Natural killer cell (primary cell): ENCODE data around the gene CREBBP. TPM values are rescaled to one million over a fixed set of nuclear protein-coding genes. Genes with fewer than 3 reads are reported as not detected.
"Not testable (repeated sequence)": the region's sequence is repeated elsewhere in the genome, so short reads cannot be mapped to it uniquely, and the experiment has no call there.

Source experiments
- ATAC-seq, 3 donors: fragments of 150-1000 bp in 2 of 3; fragments of 200-7000 bp in 1 of 3; cut with Tn5 transposase; 1 replicate in 1 of 3; 2 replicates in 2 of 3; pipeline ENCODE4 v1.10.0; 2021; ENCODE audit warnings: mild to moderate bottlenecking in 2 of 3, moderate library complexity in 2 of 3
- DNase-seq, 2 donors: peaks; one replicate each; pipeline versions ENCODE4 v3.0.0 to v3.0.0-alpha.2; 2013 to 2021; ENCODE audit warnings: mixed read lengths in 1 of 2
- H3K27ac ChIP-seq: one replicate; pipeline ENCODE4 v1.5.1; 2013; ENCODE audit warnings: mild to moderate bottlenecking, low read length
- H3K27me3 ChIP-seq: one replicate; pipeline ENCODE4 v1.6.1; 2013; ENCODE audit warnings: low read length; ENCODE audit not compliant: control insufficient read depth, insufficient read depth
- H3K36me3 ChIP-seq: one replicate; pipeline ENCODE4 v1.6.1; 2013; ENCODE audit warnings: low read length; ENCODE audit not compliant: control insufficient read depth, insufficient read depth
- H3K4me1 ChIP-seq: one replicate; pipeline ENCODE4 v1.6.1; 2013; ENCODE audit warnings: low read length; ENCODE audit not compliant: control insufficient read depth, insufficient read depth
- H3K4me3 ChIP-seq: one replicate; pipeline ENCODE4 v1.5.1; 2013; ENCODE audit warnings: low read length
- H3K9me3 ChIP-seq: one replicate; pipeline ENCODE4 v1.6.1; 2013; ENCODE audit warnings: low read length; ENCODE audit not compliant: control insufficient read depth, insufficient read depth
- H3K27ac Mint-ChIP-seq, 2 donors: one replicate each; pipeline ENCODE4 v1.8.0; 2022; ENCODE audit warnings: mild to moderate bottlenecking in 2 of 2, mixed read lengths in 2 of 2, moderate library complexity in 1 of 2
- H3K27me3 Mint-ChIP-seq, 2 donors: one replicate each; pipeline ENCODE4 v1.8.0; 2022; ENCODE audit warnings: low read depth in 2 of 2, mixed read lengths in 2 of 2
- H3K36me3 Mint-ChIP-seq: one replicate; pipeline ENCODE4 v1.8.0; 2022; ENCODE audit warnings: mixed read lengths
- H3K4me1 Mint-ChIP-seq, 2 donors: one replicate each; pipeline ENCODE4 v1.8.0; 2022; ENCODE audit warnings: mixed read lengths in 2 of 2
- H3K4me3 Mint-ChIP-seq: one replicate; pipeline ENCODE4 v1.8.0; 2022; ENCODE audit warnings: mild to moderate bottlenecking, moderate library complexity, mixed read lengths
- H3K9me3 Mint-ChIP-seq, 2 donors: one replicate each; pipeline ENCODE4 v1.8.0; 2022; ENCODE audit warnings: mixed read lengths in 2 of 2
- WGBS: methylation state at CpG from one replicate; pipeline ENCODE4 v1.1.7; 2013; ENCODE audit warnings: missing lambda C conversion rate; ENCODE audit not compliant: insufficient coverage; 5-methylcytosine and 5-hydroxymethylcytosine counted together
- intact Hi-C: fragments of 100-400 bp; cut with micrococcal nuclease; formaldehyde crosslinking; loops from one replicate; pipeline ENCODE4 v1.14.2; 2022
- total RNA-seq, 4 donors: library from RNA; stranded (reverse); fragments of 120-200 nt in 1 of 4; gene quantifications; one replicate each; pipeline versions ENCODE4 v1.2.3 to v1.2.4, GENCODE V29; 2013 to 2022
- TF ChIP-seq, protein P1 (sequence below): fragments of 200-600 bp; IDR thresholded peaks from one replicate; pipeline ENCODE4 v1.8.0; 2022; ENCODE audit warnings: antibody characterized with exemption

Gene CREBBP
- total RNA-seq, 3 donors from 2014 or later (not counting 1 experiment from before 2014, with no cell fraction given): 197 to 234 (median 224) TPM

- H3K9me3 ChIP-seq: peaks cover 6% of the 10 kb centered on the region
- Mint-ChIP-seq H3K27ac (no peak overlapping the region), H3K36me3 (no peaks in the 10 kb centered on the region), H3K4me3 (no peak overlapping the region), H3K4me1 (no peaks in the 10 kb centered on the region), H3K9me3 (no peaks in the 10 kb centered on the region), H3K27me3 (peaks cover 5 to 8% of the 10 kb centered on the region in 2 donors)
- no peak overlapping the region for H3K4me3 ChIP-seq
- no peaks in the 10 kb centered on the region for H3K36me3 ChIP-seq
- intact Hi-C loops: no loop called here
- no peak overlapping the region for H3K27ac ChIP-seq
- WGBS: 90% methylated on average over 6 of the region's 6 CpGs
- no peaks in the 10 kb centered on the region for H3K27me3 ChIP-seq
- TF ChIP-seq, protein P1, sequence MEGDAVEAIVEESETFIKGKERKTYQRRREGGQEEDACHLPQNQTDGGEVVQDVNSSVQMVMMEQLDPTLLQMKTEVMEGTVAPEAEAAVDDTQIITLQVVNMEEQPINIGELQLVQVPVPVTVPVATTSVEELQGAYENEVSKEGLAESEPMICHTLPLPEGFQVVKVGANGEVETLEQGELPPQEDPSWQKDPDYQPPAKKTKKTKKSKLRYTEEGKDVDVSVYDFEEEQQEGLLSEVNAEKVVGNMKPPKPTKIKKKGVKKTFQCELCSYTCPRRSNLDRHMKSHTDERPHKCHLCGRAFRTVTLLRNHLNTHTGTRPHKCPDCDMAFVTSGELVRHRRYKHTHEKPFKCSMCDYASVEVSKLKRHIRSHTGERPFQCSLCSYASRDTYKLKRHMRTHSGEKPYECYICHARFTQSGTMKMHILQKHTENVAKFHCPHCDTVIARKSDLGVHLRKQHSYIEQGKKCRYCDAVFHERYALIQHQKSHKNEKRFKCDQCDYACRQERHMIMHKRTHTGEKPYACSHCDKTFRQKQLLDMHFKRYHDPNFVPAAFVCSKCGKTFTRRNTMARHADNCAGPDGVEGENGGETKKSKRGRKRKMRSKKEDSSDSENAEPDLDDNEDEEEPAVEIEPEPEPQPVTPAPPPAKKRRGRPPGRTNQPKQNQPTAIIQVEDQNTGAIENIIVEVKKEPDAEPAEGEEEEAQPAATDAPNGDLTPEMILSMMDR: no peak
- ATAC-seq (no peak), DNase-seq (no peak)
- H3K4me1 ChIP-seq: no peaks in the 10 kb centered on the region
Measured at GRCh38 chr16:3912897-3913296, 32.4 kb upstream of the CREBBP start.

DNA sequence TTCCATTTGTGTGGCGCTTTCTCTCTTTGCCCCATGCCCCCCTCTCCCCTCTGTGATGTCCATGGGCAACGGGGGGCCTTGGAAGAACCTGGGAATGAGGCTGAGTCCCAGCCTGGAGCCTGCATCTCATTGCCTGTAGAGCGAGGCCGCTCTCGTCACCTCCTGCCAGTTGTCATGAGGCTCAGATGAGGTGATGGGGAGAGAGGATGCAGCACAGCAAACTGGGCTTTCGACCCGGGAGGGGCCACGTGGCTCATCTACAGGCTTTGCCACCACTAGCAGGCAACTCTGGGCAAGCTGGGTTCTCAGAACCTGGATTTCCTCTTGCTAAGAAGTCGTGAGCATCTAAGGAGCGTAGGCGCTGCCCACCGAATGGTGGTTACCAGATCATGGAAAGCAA is 31.9 kb upstream of the CREBBP start:
- 85% methylated on average over 12 of the region's 12 CpGs for WGBS
- H3K4me3 ChIP-seq: no peak overlapping the region
- no peaks in the 10 kb centered on the region for H3K9me3 Mint-ChIP-seq
- H3K36me3 Mint-ChIP-seq: no peaks in the 10 kb centered on the region
- no peaks in the 10 kb centered on the region for H3K4me1 ChIP-seq
- no peak for DNase-seq
- H3K4me3 Mint-ChIP-seq: no peak overlapping the region
- H3K4me1 Mint-ChIP-seq: no peaks in the 10 kb centered on the region
- no peak overlapping the region for H3K27ac ChIP-seq
- H3K9me3 ChIP-seq: peaks cover 6% of the 10 kb centered on the region
- no peak for ATAC-seq
- no peaks in the 10 kb centered on the region for H3K27me3 ChIP-seq
- TF ChIP-seq, protein P1: no peak
- no peak overlapping the region for H3K27ac Mint-ChIP-seq
- H3K36me3 ChIP-seq: no peaks in the 10 kb centered on the region
- H3K27me3 Mint-ChIP-seq: peaks cover 5 to 8% of the 10 kb centered on the region in 2 donors
- intact Hi-C loops: no loop called here

DNA sequence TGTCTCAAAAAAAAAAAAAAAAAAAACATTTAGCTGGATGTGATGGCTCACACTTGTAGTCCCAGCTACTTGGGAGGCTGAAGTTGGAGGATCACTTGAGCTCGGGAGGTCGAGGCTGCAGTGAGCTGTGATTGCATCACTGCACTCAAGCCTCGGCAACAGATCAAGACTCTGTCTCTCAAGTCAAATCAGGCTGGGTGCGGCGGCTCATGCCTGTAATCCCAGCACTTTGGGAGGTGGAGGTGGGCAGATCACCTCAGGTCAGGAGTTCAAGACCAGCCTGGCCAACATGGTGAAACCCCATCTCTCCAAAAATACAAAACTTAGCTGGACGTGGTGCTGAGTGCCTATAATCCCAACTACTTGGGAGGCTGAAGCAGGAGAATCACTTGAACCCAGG is 31.2 kb upstream of the CREBBP start:
- H3K9me3 ChIP-seq, H3K36me3 Mint-ChIP-seq, H3K4me1 ChIP-seq, H3K4me3 Mint-ChIP-seq, intact Hi-C loops, DNase-seq, H3K9me3 Mint-ChIP-seq, H3K4me1 Mint-ChIP-seq, H3K27me3 ChIP-seq, H3K4me3 ChIP-seq, H3K27ac ChIP-seq, H3K27me3 Mint-ChIP-seq, ATAC-seq, H3K36me3 ChIP-seq, H3K27ac Mint-ChIP-seq: not testable (repeated sequence)
- 94% methylated on average over 6 of the region's 6 CpGs for WGBS

GRCh38 chr16:3909791-3910583 is 29.5 kb upstream of the CREBBP start:
- Histone ChIP-seq H3K4me3 (no peak overlapping the region), H3K27ac (no peak overlapping the region), H3K9me3 (no peaks in the 10 kb centered on the region), H3K4me1 (no peaks in the 10 kb centered on the region), H3K27me3 (no peaks in the 10 kb centered on the region), H3K36me3 (no peaks in the 10 kb centered on the region)
- Mint-ChIP-seq H3K9me3 (no peaks in the 10 kb centered on the region), H3K4me3 (no peak overlapping the region), H3K4me1 (no peaks in the 10 kb centered on the region), H3K27ac (no peak overlapping the region), H3K27me3 (peaks cover 3 to 8% of the 10 kb centered on the region in 2 donors), H3K36me3 (no peaks in the 10 kb centered on the region)
- intact Hi-C loops: no loop called here
- 84% methylated on average over 17 of the region's 18 CpGs for WGBS
- ATAC-seq: no peak
- TF ChIP-seq, protein P1: no peak
- no peak for DNase-seq
